ENCODE results near the gene RIPOR1. TPM values are rescaled to one million over a fixed set of nuclear protein-coding genes. Genes with fewer than 3 reads are reported as not detected.

The RIPOR1 gene
- total RNA-seq, 1 experiment from 2014 or later, result 59.0 TPM

DNA sequence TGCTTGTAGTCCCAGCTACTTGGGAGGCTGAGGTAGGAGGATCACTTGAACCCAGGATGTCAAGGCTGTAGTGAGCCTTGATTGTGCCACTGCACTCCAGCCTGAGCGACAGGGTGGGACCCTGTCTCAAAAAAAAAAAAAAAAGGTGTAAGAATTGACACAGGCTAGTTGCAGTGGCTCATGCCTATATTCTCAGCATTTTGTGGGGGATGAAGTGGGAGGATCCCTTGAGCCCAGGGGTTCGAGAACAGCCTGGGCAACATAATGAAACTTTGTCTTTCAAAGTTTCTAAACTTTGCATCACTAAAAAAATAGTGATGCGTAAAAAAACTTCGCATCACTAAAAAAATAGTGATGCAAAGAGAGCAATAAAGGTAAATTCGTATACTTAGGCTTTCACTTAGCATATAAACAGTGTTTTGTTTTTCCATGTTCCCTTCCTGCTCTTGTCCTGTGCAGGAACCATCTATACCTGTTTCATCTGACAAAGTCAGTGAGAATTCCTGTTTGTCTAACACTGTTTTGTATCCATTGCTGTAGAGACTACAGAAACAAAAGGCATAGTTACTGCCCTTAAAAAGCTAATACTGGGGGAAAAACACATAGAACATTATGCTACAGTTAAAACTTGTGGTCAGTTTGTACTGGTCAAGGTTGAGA lies 65.8 kb downstream of the RIPOR1 start:
- no peak for TF ChIP-seq CTCF (IDR thresholded peaks at IDR 0.05; ENCODE audit: unreplicated experiment)
- H3K36me3 Mint-ChIP-seq (ENCODE audit: insufficient read depth, unreplicated experiment), result no peaks in the 10 kb centered on the region
- BruUV-seq (replicated peaks), result no TSS peak
- no peak overlapping the region for H3K4me3 Mint-ChIP-seq (ENCODE audit: low read depth, unreplicated experiment)
- DNase-seq, result no peak
- H3K9me3 Mint-ChIP-seq (ENCODE audit: low read depth, unreplicated experiment), result no peaks in the 10 kb centered on the region
- no peak overlapping the region for H3K27ac Mint-ChIP-seq (ENCODE audit: unreplicated experiment)
- H3K4me1 Mint-ChIP-seq (ENCODE audit: low read depth, unreplicated experiment), result peaks cover 8% of the 10 kb centered on the region
- intact Hi-C loops (cut with micrococcal nuclease; ENCODE audit: unreplicated experiment), result no loop called here
- CTCF ChIA-PET, result interaction anchor here (0.9 kb wide), 1 partner anchor 73 kb away, joined by 3 read pairs; no protein-coding TSS in a partner anchor
- H3K27me3 Mint-ChIP-seq (ENCODE audit: unreplicated experiment), result no peaks in the 10 kb centered on the region

GRCh38 chr16:67594956-67595355 lies 66.3 kb downstream of the RIPOR1 start:
- CTCF ChIA-PET, result interaction anchor here (0.6 to 0.9 kb wide), 2 partner anchors 12 to 74 kb away, joined by 3 to 5 read pairs; no protein-coding TSS in a partner anchor
- Mint-ChIP-seq H3K27ac (ENCODE audit: unreplicated experiment) (no peak overlapping the region), H3K36me3 (ENCODE audit: insufficient read depth, unreplicated experiment) (no peaks in the 10 kb centered on the region), H3K9me3 (ENCODE audit: low read depth, unreplicated experiment) (no peaks in the 10 kb centered on the region), H3K27me3 (ENCODE audit: unreplicated experiment) (no peaks in the 10 kb centered on the region), H3K4me3 (ENCODE audit: low read depth, unreplicated experiment) (no peak overlapping the region), H3K4me1 (ENCODE audit: low read depth, unreplicated experiment) (peaks cover 14% of the 10 kb centered on the region)
- TF ChIP-seq CTCF (IDR thresholded peaks at IDR 0.05; ENCODE audit: unreplicated experiment), result no peak
- BruUV-seq (replicated peaks), result no TSS peak
- intact Hi-C loops (cut with micrococcal nuclease; ENCODE audit: unreplicated experiment), result no loop called here
- DNase-seq, result no peak

Other genes with a start within 250 kb of the RIPOR1 start
- gene PLEKHG4, start 249.3 kb upstream of the RIPOR1 start, total RNA-seq (2022), result 5.5 and 9.2 TPM in 2 replicates
- gene KCTD19, start 202.1 kb upstream of the RIPOR1 start, total RNA-seq (2022), result 3.8 and 5.6 TPM in 2 replicates
- 7.1 and 9.2 TPM in 2 replicates for gene LRRC36, start 202.0 kb upstream of the RIPOR1 start, total RNA-seq (2022)
- 8.5 and 8.8 TPM in 2 replicates for gene TPPP3, start 135.3 kb upstream of the RIPOR1 start, total RNA-seq (2022)
- 22.6 and 24.4 TPM in 2 replicates for gene ZDHHC1, start 112.4 kb upstream of the RIPOR1 start, total RNA-seq (2022)
- gene HSD11B2, start 97.7 kb upstream of the RIPOR1 start, total RNA-seq (2022), result 10.2 and 10.8 TPM in 2 replicates
- gene ATP6V0D1, start 47.7 kb upstream of the RIPOR1 start, total RNA-seq (2022), result 85.3 and 91.0 TPM in 2 replicates
- gene AGRP, start 45.3 kb upstream of the RIPOR1 start, total RNA-seq (2022), result not detected in 2 replicates
- 50.9 and 52.1 TPM in 2 replicates for gene CTCF, start 33.7 kb downstream of the RIPOR1 start, total RNA-seq (2022)
- gene CARMIL2, start 116.3 kb downstream of the RIPOR1 start, total RNA-seq (2022), result 4.4 and 4.9 TPM in 2 replicates
- gene ACD, start 131.4 kb downstream of the RIPOR1 start, total RNA-seq (2022), result 44.0 and 49.9 TPM in 2 replicates
- 9.5 and 12.3 TPM in 2 replicates for gene PARD6A, start 132.1 kb downstream of the RIPOR1 start, total RNA-seq (2022)
- gene ENKD1, start 137.9 kb downstream of the RIPOR1 start, total RNA-seq (2022), result 22.6 and 23.0 TPM in 2 replicates
- gene C16orf86, start 138.0 kb downstream of the RIPOR1 start, total RNA-seq (2022), result 0.66 and 0.68 TPM in 2 replicates
- gene GFOD2, start 190.5 kb downstream of the RIPOR1 start, total RNA-seq (2022), result 23.9 and 25.6 TPM in 2 replicates

Data from Calu3 (cell line).